Fibroblast of the aortic adventitia (primary cell): ENCODE data around the gene COL23A1. TPM values are rescaled to one million over a fixed set of nuclear protein-coding genes. Genes with fewer than 3 reads are reported as not detected.
A peak's percentile ranks its signal among the peaks of the same experiment; 100 is the strongest.
"Not testable (repeated sequence)": the region's sequence is repeated elsewhere in the genome, so short reads cannot be mapped to it uniquely, and the experiment has no call there.

ENCODE experiments used
- DNase-seq: peaks from one replicate; pipeline ENCODE4 v3.0.0-alpha.2; 2010; ENCODE audit warnings: low read depth
- H3K4me3 ChIP-seq: 2 replicates; pipeline ENCODE4 v1.5.1; 2011; ENCODE audit warnings: low read depth, mild to moderate bottlenecking, control low read depth, low read length, moderate library complexity
- total RNA-seq: library from RNA; depleted of rRNA; stranded (reverse); fragments of >200 nt; gene quantifications from 2 replicates; pipeline ENCODE4 v1.2.3, GENCODE V29; 2012; ENCODE audit warnings: low replicate concordance
- TF ChIP-seq, protein P1 (sequence below): IDR thresholded peaks from 2 replicates; pipeline ENCODE4 v1.5.1; 2011; ENCODE audit warnings: mild to moderate bottlenecking, low read length, control low read depth, inconsistent platforms; ENCODE audit not compliant: insufficient read depth

COL23A1 gene
- total RNA-seq, 1 donor, result not detected

DNA sequence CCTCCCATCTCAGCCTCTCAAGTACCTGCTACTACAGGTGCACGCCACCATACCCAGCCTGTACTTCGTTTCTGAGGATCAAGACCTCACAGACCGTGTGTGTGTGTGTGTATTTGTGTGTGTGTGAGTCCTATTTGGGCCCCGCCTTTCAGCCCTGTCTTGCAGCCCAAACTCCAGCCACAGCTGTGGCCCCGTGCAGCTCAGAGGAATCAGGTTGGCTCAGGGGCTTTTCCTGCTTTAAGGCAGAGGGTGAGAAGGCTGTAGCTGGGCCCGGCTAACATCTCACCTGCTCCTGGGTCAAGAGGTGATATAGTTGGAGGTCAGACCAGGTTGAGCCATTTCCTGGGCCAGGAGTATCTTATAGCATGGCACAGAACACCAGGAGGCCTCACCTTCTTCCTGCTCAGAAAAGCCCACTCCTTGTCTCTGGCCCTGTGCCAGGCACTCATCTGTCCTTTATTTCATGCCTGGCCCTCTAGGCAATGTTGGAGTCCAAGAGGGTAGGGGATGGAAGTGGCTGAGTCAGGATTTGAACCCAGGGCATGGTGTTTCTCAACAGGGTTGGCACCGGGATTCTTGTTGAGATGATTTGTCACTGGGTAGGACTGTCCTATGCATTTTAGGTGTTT lies 356.0 kb downstream of the COL23A1 start:
- DNase-seq, result no peak
- TF ChIP-seq, protein P1, sequence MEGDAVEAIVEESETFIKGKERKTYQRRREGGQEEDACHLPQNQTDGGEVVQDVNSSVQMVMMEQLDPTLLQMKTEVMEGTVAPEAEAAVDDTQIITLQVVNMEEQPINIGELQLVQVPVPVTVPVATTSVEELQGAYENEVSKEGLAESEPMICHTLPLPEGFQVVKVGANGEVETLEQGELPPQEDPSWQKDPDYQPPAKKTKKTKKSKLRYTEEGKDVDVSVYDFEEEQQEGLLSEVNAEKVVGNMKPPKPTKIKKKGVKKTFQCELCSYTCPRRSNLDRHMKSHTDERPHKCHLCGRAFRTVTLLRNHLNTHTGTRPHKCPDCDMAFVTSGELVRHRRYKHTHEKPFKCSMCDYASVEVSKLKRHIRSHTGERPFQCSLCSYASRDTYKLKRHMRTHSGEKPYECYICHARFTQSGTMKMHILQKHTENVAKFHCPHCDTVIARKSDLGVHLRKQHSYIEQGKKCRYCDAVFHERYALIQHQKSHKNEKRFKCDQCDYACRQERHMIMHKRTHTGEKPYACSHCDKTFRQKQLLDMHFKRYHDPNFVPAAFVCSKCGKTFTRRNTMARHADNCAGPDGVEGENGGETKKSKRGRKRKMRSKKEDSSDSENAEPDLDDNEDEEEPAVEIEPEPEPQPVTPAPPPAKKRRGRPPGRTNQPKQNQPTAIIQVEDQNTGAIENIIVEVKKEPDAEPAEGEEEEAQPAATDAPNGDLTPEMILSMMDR, result no peak
- H3K4me3 ChIP-seq, result no peak overlapping the region

DNA sequence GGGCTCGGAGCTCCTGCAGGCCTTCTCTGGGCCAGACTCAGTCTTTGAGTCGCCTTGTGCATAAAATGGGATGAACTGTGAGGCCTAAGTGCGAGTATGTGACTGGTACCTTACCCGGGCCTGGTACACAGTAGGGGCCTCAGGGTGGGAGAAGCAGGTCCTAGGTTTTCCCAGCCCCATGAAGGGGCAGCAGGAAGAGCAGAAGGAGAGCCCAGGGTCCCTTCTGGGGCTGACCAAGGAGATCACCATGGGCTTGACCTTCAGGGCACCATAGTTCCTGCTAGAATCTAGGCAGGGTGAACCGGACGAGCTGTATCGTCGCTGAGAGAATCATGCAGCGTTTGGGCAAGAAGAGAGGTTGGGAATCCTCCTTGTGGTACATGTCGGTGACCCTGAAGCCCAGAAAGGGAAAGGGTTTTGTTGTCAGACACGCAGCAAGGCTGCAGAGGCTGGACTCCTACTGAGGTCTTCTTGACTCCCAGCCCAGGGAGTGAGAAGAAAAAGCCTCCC lies 357.2 kb downstream of the COL23A1 start:
- no peak for DNase-seq
- peak overlapping the region; percentile 95 for H3K4me3 ChIP-seq
- TF ChIP-seq, protein P1, result no peak

DNA sequence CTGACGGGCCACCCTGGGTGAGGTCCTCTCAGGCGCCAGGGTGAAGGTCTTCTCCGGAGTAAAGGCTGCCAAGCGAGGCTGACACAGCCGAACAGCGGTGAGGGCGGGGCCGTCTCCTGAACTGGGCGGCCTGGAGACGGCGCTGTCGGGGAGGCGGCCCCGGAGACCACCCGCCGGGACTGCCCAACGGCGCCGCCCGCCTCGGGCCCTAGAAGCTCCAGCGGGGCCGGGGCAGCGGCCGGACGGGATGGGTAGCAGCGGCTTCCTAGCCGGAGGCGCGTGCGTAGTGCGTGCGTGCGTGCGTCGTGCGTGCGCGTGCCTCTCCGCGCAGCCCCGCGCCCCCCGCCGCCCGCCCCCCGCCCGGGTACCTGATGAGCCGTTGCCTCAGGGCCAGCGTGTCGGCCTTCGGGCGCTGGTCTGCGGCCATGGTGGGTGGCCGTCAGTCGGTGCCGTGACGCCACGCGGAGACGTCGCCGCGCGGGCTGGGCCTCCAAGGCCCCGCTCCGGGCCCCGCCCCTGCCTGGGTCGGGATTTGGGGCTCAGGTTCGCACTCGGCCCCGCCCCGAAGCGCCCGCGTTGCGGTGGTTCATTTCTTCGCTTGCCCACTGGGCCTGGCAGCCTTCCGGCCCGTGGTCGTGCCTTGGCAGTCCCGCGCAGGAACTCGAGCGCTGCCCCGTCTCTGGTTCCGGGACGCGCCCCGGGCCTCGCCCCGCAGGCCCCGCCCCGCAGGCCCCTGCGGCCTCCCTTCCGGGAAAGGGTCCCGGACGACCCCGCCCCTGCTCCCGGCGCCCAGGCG lies 357.9 kb downstream of the COL23A1 start, which contains the start of gene PHYKPL:
PHYKPL (minus strand) TSS at position 679 of the 796 bp plus-strand sequence; CDS start at position 427, 252 bp downstream.
- peak within 1 kb of the TSS; percentile 95 for H3K4me3 ChIP-seq
- TF ChIP-seq, protein P1, result peak; percentile 7
- DNase-seq, result peak; percentile 61

DNA sequence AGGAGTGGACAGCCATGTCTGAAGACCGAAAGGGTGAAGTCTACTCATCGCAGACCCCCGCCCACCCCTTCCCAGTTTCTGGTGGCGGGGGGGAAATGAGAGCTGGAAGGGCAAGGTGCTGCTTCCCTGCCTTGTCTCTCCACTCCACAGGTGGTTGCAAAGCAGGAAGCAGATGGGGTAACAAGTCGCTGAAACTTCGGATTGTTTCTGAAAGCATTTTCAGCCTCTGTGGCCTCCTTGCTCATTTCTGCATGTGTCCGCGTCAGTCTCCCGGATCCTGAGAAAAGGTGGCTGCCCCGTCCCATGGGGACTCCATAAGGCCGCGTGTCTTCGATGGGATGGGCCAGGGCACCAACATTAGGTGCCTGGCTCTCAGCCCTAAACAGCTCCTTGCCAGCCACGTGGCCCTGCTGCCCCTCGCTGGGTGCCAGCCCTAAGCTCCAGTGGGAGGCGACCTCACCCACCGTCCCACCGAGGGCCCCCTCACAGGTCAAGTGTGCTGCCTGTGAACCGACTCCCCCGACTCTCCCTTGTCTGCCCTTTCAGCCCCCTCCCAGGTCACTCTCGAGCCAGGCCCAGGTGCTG lies 358.6 kb downstream of the COL23A1 start:
- TF ChIP-seq, protein P1, result no peak
- DNase-seq, result no peak
- H3K4me3 ChIP-seq, result peak overlapping the region; percentile 95

DNA sequence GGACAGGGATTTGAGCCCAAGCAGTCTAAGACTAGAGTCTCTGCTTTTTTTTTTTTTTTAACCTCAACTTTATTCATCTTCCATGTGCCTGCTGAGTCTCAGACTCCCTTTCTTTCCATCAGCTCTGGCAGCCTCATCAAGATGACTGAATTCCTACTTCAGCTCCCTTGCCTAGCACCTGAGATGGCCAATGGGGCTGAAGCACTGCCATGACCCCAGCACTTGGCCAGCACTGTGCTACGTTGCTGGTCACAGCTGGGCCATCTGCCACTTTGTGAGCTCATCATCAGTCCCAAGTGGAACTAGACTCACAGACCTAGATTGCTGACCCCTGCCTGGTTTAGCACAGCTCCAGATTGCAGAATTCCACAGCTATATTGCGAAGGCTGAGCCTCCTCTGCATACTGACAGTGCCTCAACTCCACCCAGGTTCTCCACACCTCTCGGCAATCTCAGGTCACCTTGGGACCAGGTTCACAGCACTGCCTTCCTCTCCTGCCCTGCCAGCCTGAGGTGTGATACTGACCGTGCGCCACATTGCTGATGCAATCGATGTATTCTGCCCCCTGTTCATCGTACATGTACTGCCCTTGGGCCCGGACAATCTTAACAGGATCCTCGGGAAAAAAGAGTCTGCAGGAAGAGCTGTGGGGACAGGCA lies 359.2 kb downstream of the COL23A1 start:
- peak; percentile 64 for DNase-seq
- peak overlapping the region; percentile 95 for H3K4me3 ChIP-seq
- TF ChIP-seq, protein P1, result no peak

DNA sequence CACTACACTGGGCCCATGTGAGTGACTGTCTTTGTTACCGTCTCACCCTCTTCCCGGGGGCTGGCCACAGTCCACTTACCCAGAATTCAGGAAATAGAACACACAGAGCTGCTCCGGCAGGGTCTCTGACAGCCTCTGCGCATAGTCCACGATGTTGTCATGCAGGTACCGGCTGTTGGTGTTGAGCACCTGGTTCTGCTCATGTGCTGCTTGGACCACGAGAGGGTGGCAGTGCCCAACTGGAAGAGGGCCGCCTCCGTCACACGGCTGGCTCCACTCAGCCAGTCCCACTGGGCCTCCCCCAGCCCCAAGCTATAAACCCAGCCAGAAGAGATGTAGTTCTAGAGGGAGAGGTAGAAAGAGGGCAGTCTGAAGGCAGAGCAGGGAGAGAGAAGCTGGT lies 360.3 kb downstream of the COL23A1 start:
- DNase-seq, result no peak
- no peak overlapping the region for H3K4me3 ChIP-seq
- TF ChIP-seq, protein P1, result no peak

DNA sequence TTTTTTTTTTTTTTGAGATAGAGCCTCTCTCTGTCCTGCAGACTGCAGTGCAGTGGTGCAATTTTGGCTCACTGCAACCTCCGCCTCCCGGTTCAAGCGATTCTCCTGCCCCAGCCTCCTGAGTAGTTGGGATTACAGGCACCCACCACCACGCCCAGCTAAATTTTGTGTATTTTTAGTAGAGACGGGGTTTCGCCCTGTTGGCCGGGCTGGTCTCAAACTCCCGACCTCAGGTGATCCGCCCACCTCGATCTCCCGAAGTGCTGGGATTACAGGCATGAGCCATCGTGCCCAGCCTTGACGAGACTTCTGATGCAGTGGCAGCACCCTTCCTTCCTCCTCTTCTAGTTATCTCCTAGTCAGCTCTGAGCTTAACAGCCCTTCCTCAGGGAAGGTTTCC lies 361.1 kb downstream of the COL23A1 start:
- DNase-seq, H3K4me3 ChIP-seq: not testable (repeated sequence)
